Cardiac muscle cell (in vitro differentiated cells and primary cell): ENCODE results near the gene TCF4. TPM values are rescaled to one million over a fixed set of nuclear protein-coding genes. Genes with fewer than 3 reads are reported as not detected.

Experiments
- DNase-seq, 2 donors: peaks; one replicate each; pipeline versions ENCODE4 v3.0.0 to v3.0.0-alpha.2; 2010 to 2017; ENCODE audit warnings: low read depth in 1 of 2, low spot score in 1 of 2
- H3K27ac ChIP-seq: fragments of 200-600 bp; sonication (generic); 2 replicates; pipeline ENCODE4 v1.5.1; 2016
- H3K27me3 ChIP-seq: fragments of 200-600 bp; sonication (generic); 2 replicates; pipeline ENCODE4 v1.6.0; 2016; ENCODE audit warnings: control low read depth
- H3K36me3 ChIP-seq: fragments of 200-600 bp; sonication (generic); 2 replicates; pipeline ENCODE4 v1.5.1; 2016; ENCODE audit warnings: control low read depth
- H3K4me1 ChIP-seq: fragments of 200-600 bp; sonication (generic); 2 replicates; pipeline ENCODE4 v1.8.1; 2017; ENCODE audit warnings: low read depth, mild to moderate bottlenecking, mixed run types
- H3K4me3 ChIP-seq: fragments of 200-600 bp; sonication (generic); 2 replicates; pipeline ENCODE4 v1.5.1; 2016; ENCODE audit warnings: mild to moderate bottlenecking
- H3K9me3 ChIP-seq: fragments of 200-600 bp; sonication (generic); 2 replicates; pipeline ENCODE4 v1.5.1; 2017; ENCODE audit warnings: low read depth, mild to moderate bottlenecking, control low read depth
- CTCF ChIP-seq: IDR thresholded peaks from 2 replicates; pipeline ENCODE4 v1.5.1; 2012; ENCODE audit warnings: low read depth, mild to moderate bottlenecking, low read length
- polyA plus RNA-seq: library from polyadenylated mRNA; unstranded; fragments of >200 nt; fragmentation: Nextera tagmentation; extraction: Ambion mirVana; gene quantifications from 2 replicates; pipeline ENCODE4 v1.2.1, GENCODE V29; 2016
- total RNA-seq: library from RNA; depleted of rRNA; stranded (reverse); fragments of >200 nt; gene quantifications from 2 replicates; pipeline ENCODE4 v1.2.3, GENCODE V29; 2016

Gene TCF4
- total and polyA plus RNA-seq, 2 experiments from 2014 or later = 38.3 to 59.2 TPM

GRCh38 chr18:55219059-55219458, 368.9 kb downstream of the TCF4 start:
- no peak for TF ChIP-seq CTCF
- Histone ChIP-seq H3K4me3 (no peak overlapping the region), H3K36me3 (no peaks in the 10 kb centered on the region)

GRCh38 chr18:55214969-55215368, 373.0 kb downstream of the TCF4 start:
- H3K4me3 ChIP-seq = no peak overlapping the region
- H3K9me3 ChIP-seq = no peaks in the 10 kb centered on the region
- H3K27ac ChIP-seq = no peak overlapping the region
- H3K4me1 ChIP-seq = no peaks in the 10 kb centered on the region
- H3K27me3 ChIP-seq = no peaks in the 10 kb centered on the region
- no peak for TF ChIP-seq CTCF
- no peak for DNase-seq
- no peaks in the 10 kb centered on the region for H3K36me3 ChIP-seq

More at GRCh38 chr18:55219059-55219458, 368.9 kb downstream of the TCF4 start:
- Histone ChIP-seq H3K27me3 (no peaks in the 10 kb centered on the region), H3K9me3 (no peaks in the 10 kb centered on the region), H3K4me1 (no peaks in the 10 kb centered on the region), H3K27ac (no peak overlapping the region)
- DNase-seq = no peak

DNA sequence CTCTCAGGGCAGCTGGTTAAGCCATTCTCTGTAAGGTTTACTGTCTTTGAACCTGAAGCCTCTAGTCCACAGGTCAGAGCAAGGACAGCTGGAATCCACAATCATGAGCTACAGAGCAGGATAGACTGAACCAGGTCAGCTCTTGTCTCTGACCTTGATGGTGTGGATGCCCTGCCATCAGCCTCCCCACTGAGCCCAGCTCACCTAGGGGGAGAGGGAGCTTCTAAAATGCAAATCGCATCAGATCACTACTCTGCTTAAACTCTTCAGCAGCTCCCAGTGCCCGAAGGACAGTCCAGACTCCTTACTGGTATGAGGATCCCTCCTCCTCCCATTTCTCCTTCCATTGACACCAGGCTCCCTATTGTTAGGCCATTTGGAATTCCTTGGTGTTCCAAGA, 373.5 kb downstream of the TCF4 start:
- Histone ChIP-seq H3K27ac (no peak overlapping the region), H3K4me1 (no peaks in the 10 kb centered on the region), H3K4me3 (no peak overlapping the region), H3K27me3 (no peaks in the 10 kb centered on the region), H3K36me3 (no peaks in the 10 kb centered on the region), H3K9me3 (no peaks in the 10 kb centered on the region)
- TF ChIP-seq CTCF = no peak
- no peak for DNase-seq

- no peak for TF ChIP-seq CTCF
- Histone ChIP-seq H3K27me3 (no peaks in the 10 kb centered on the region), H3K4me1 (no peaks in the 10 kb centered on the region), H3K9me3 (no peaks in the 10 kb centered on the region), H3K4me3 (no peak overlapping the region), H3K27ac (no peak overlapping the region), H3K36me3 (no peaks in the 10 kb centered on the region)
- no peak for DNase-seq
Measured at GRCh38 chr18:55213586-55213985, 374.4 kb downstream of the TCF4 start.

- H3K4me3 ChIP-seq = no peak overlapping the region
- H3K27ac ChIP-seq = no peak overlapping the region
- TF ChIP-seq CTCF = no peak
- no peaks in the 10 kb centered on the region for H3K4me1 ChIP-seq
- H3K9me3 ChIP-seq = no peaks in the 10 kb centered on the region
- no peak for DNase-seq
- H3K27me3 ChIP-seq = no peaks in the 10 kb centered on the region
- H3K36me3 ChIP-seq = no peaks in the 10 kb centered on the region
Measured at GRCh38 chr18:55206927-55207326, 381.1 kb downstream of the TCF4 start.
